CD14-positive monocyte (primary cell): ENCODE measurements around the gene ADO. TPM values are rescaled to one million over a fixed set of nuclear protein-coding genes. Genes with fewer than 3 reads are reported as not detected.
"Not testable (repeated sequence)": the region's sequence is repeated elsewhere in the genome, so short reads cannot be mapped to it uniquely, and the experiment has no call there.

Experiments used
- DNase-seq, 3 donors: peaks; one replicate each; pipeline ENCODE4 v3.0.0-alpha.2; 2011 to 2022
- H2AFZ ChIP-seq: 2 replicates; pipeline ENCODE4 v1.6.0; 2012; ENCODE audit warnings: mild to moderate bottlenecking, low read depth, low read length, inconsistent platforms; ENCODE audit not compliant: insufficient read depth, poor library complexity, severe bottlenecking
- H3K27ac ChIP-seq, 2 donors: 1 replicate in 1 of 2; 2 replicates in 1 of 2; pipeline ENCODE4 v1.5.1; 2012 to 2013; ENCODE audit warnings: low read length in 2 of 2, control low read depth in 1 of 2, inconsistent platforms in 1 of 2, low read depth in 1 of 2, mild to moderate bottlenecking in 1 of 2
- H3K27me3 ChIP-seq, 2 donors: one replicate each; pipeline versions ENCODE4 v1.6.0 to v1.6.1; 2011 to 2013; ENCODE audit warnings: low read length in 2 of 2; ENCODE audit not compliant: control insufficient read depth in 2 of 2, insufficient read depth in 2 of 2
- H3K36me3 ChIP-seq, 2 donors: replicated peaks in 1 of 2; 1 replicate in 1 of 2; 2 replicates in 1 of 2; pipeline versions ENCODE4 v1.5.1 to v1.6.1; 2012 to 2013; ENCODE audit warnings: low read length in 2 of 2, control low read depth in 1 of 2, inconsistent platforms in 1 of 2, mild to moderate bottlenecking in 1 of 2; ENCODE audit not compliant: insufficient read depth in 2 of 2, control insufficient read depth in 1 of 2
- H3K4me1 ChIP-seq, 2 donors: 1 replicate in 1 of 2; 2 replicates in 1 of 2; pipeline versions ENCODE4 v1.5.1 to v1.6.1; 2012 to 2013; ENCODE audit warnings: low read length in 2 of 2, control low read depth in 1 of 2, inconsistent platforms in 1 of 2, mild to moderate bottlenecking in 1 of 2, moderate library complexity in 1 of 2; ENCODE audit not compliant: insufficient read depth in 2 of 2, control insufficient read depth in 1 of 2
- H3K4me2 ChIP-seq: replicated peaks from 2 replicates; pipeline ENCODE3; 2012; ENCODE audit warnings: low read length, moderate library complexity, mild to moderate bottlenecking; ENCODE audit not compliant: poor library complexity, severe bottlenecking; ENCODE audit errors: extremely low read depth
- H3K4me3 ChIP-seq, 3 experiments: fragments of 200-600 bp in 1 of 3; sonication (generic) in 1 of 3; replicated peaks in 1 of 3; 1 replicate in 2 of 3; 2 replicates in 1 of 3; pipeline ENCODE4 v1.5.1; 2011 to 2013; ENCODE audit warnings: low read length in 3 of 3, mild to moderate bottlenecking in 3 of 3, control low read depth in 2 of 3, low read depth in 2 of 3, inconsistent platforms in 1 of 3, moderate library complexity in 1 of 3
- H3K79me2 ChIP-seq: 2 replicates; pipeline ENCODE4 v1.6.0; 2012; ENCODE audit warnings: mild to moderate bottlenecking, control low read depth, inconsistent platforms, low read length, moderate library complexity; ENCODE audit not compliant: insufficient read depth
- H3K9ac ChIP-seq: 2 replicates; pipeline ENCODE4 v1.6.0; 2017; ENCODE audit warnings: low read length, mild to moderate bottlenecking; ENCODE audit not compliant: insufficient read depth, poor library complexity, severe bottlenecking
- H3K9me3 ChIP-seq, 2 donors: replicated peaks in 1 of 2; 1 replicate in 1 of 2; 2 replicates in 1 of 2; pipeline versions ENCODE4 v1.5.1 to v1.6.1; 2012 to 2013; ENCODE audit warnings: low read length in 2 of 2, control low read depth in 1 of 2; ENCODE audit not compliant: control insufficient read depth in 1 of 2, insufficient read depth in 1 of 2
- H4K20me1 ChIP-seq: 2 replicates; pipeline ENCODE4 v1.6.0; 2012; ENCODE audit warnings: mild to moderate bottlenecking, low read length, control low read depth, moderate library complexity; ENCODE audit not compliant: insufficient read depth
- H3K27ac Mint-ChIP-seq, 7 donors: one replicate each; pipeline ENCODE4 v1.8.0; 2020; ENCODE audit warnings: mild to moderate bottlenecking in 7 of 7, mixed read lengths in 7 of 7, moderate library complexity in 6 of 7, inconsistent platforms in 2 of 7
- H3K27me3 Mint-ChIP-seq, 3 donors: one replicate each; pipeline ENCODE4 v1.8.0; 2021 to 2022; ENCODE audit warnings: low read depth in 3 of 3, mild to moderate bottlenecking in 3 of 3, mixed read lengths in 3 of 3, moderate library complexity in 3 of 3, inconsistent platforms in 1 of 3
- H3K36me3 Mint-ChIP-seq, 2 donors: one replicate each; pipeline ENCODE4 v1.8.0; 2020; ENCODE audit warnings: mixed read lengths in 2 of 2, inconsistent platforms in 1 of 2, mild to moderate bottlenecking in 1 of 2
- H3K4me1 Mint-ChIP-seq: one replicate; pipeline ENCODE4 v1.8.0; 2020; ENCODE audit warnings: mild to moderate bottlenecking, mixed read lengths
- H3K4me3 Mint-ChIP-seq, 2 donors: one replicate each; pipeline ENCODE4 v1.8.0; 2020; ENCODE audit warnings: mild to moderate bottlenecking in 2 of 2, mixed read lengths in 2 of 2, moderate library complexity in 1 of 2
- H3K9me3 Mint-ChIP-seq, 7 donors: one replicate each; pipeline ENCODE4 v1.8.0; 2020 to 2022; ENCODE audit warnings: mixed read lengths in 7 of 7, mild to moderate bottlenecking in 6 of 7, moderate library complexity in 6 of 7, inconsistent platforms in 2 of 7
- WGBS: methylation state at CpG from one replicate; pipeline ENCODE4 v1.1.5; 2013; ENCODE audit warnings: missing lambda C conversion rate; ENCODE audit not compliant: insufficient coverage; 5-methylcytosine and 5-hydroxymethylcytosine counted together
- intact Hi-C, 2 donors: fragments of 100-400 bp; cut with micrococcal nuclease; formaldehyde crosslinking; loops; one replicate each; pipeline versions ENCODE4 v1.15.0 to v1.15.1; 2023
- polyA plus RNA-seq, 3 donors: library from polyadenylated mRNA; depleted of rRNA in 1 of 3; unstranded in 2 of 3; stranded (reverse) in 1 of 3; fragments of 300-500 nt in 2 of 3; fragments of >200 nt in 1 of 3; fragmentation: Illumina TruSeq in 2 of 3; gene quantifications; 1 replicate in 2 of 3; 2 replicates in 1 of 3; pipeline ENCODE4 v1.2.3, GENCODE V29; 2012 to 2021
- TF ChIP-seq, protein P1 (sequence below): fragments of 200-600 bp; IDR thresholded peaks from one replicate; pipeline ENCODE4 v1.8.0; 2022; ENCODE audit warnings: antibody characterized with exemption, mild to moderate bottlenecking

ADO gene
- polyA plus RNA-seq, 3 donors = 5.7 to 7.0 (median 6.2) TPM

DNA sequence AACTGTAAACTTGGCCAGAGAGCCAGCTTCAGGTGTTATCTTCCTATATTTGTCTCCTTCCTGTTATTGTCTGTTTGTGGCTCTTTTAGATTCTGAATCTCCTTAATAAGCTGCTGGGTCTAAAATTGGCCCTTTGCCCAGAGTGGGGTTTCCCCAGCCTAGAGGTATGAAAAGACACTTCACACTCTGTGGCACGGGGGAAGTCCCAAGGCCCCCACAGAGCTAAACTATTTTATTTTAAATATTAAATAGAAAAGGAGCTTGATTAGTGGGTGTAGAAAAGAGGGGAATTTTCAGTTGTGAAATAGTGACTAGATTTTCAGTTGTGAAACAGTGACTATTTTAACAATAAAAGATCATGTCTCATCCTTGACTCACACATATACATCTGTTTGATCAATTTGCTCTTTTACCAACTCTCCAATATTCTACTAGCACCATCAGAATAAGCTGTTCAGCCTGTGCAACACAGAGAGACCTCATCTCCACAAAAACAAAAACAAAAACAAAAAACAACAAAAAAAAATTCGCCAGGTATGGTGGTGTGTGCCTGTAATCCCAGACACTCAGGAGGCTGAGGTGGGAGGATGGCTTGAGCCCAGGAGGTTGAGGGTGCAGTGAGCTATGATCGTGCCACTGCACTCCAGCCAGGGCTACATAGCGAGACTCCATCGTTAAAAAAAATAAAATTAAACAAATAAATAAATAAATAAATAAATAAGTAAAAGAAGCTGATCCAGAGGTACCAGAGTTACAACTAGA is 24.9 kb upstream of the ADO start:
- Histone ChIP-seq H3K27me3 (peaks cover 3 to 6% of the 10 kb centered on the region in 2 donors), H3K79me2 (no peaks in the 10 kb centered on the region), H4K20me1 (no peaks in the 10 kb centered on the region), H3K36me3 (no peaks in the 10 kb centered on the region), H3K4me2 (no peak overlapping the region), H3K9ac (no peak overlapping the region), H3K27ac (no peak overlapping the region), H3K9me3 (no peaks in the 10 kb centered on the region), H2AFZ (no peak overlapping the region), H3K4me3 (no peak overlapping the region), H3K4me1 (no peaks in the 10 kb centered on the region)
- TF ChIP-seq, protein P1, sequence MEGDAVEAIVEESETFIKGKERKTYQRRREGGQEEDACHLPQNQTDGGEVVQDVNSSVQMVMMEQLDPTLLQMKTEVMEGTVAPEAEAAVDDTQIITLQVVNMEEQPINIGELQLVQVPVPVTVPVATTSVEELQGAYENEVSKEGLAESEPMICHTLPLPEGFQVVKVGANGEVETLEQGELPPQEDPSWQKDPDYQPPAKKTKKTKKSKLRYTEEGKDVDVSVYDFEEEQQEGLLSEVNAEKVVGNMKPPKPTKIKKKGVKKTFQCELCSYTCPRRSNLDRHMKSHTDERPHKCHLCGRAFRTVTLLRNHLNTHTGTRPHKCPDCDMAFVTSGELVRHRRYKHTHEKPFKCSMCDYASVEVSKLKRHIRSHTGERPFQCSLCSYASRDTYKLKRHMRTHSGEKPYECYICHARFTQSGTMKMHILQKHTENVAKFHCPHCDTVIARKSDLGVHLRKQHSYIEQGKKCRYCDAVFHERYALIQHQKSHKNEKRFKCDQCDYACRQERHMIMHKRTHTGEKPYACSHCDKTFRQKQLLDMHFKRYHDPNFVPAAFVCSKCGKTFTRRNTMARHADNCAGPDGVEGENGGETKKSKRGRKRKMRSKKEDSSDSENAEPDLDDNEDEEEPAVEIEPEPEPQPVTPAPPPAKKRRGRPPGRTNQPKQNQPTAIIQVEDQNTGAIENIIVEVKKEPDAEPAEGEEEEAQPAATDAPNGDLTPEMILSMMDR = no peak
- Mint-ChIP-seq H3K9me3 (peaks cover 3 to 14% (median 5%) of the 10 kb centered on the region in 7 donors), H3K4me1 (peaks cover 6% of the 10 kb centered on the region), H3K4me3 (peak overlapping the region in 1 of 2 donors; percentile 19), H3K36me3 (no peaks in the 10 kb centered on the region), H3K27ac (no peak overlapping the region), H3K27me3 (peaks cover 3 to 21% (median 14%) of the 10 kb centered on the region in 3 donors)
- intact Hi-C loops = no loop called here
- DNase-seq = peak; percentile 18 to 82 (median 28)
- WGBS = no CpG with 5 or more reads among the region's 5 CpGs

DNA sequence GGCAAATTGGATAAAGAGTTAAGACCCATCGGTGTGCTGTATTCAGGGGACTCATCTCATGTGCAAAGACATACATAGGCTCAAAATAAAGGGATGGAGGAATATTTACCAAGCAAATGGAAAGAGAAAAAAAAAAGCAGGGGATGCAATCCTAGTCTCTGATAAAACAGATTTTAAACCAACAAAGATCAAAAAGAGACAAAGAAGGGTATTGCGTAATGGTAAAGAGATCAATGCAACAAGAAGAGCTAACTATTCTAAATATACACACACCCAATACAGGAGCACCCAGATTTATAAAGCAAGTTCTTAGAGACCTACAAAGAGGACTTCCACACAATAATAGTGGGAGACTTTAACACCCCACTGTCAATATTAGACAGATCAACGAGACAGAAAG is 20.0 kb upstream of the ADO start:
- H3K27ac ChIP-seq, H3K4me3 Mint-ChIP-seq, H3K36me3 ChIP-seq, H3K27ac Mint-ChIP-seq, H3K4me1 ChIP-seq, H3K27me3 ChIP-seq, H3K9me3 ChIP-seq, H3K4me1 Mint-ChIP-seq, H3K79me2 ChIP-seq, H3K4me3 ChIP-seq, H2AFZ ChIP-seq, H4K20me1 ChIP-seq, DNase-seq, H3K4me2 ChIP-seq, intact Hi-C loops, H3K36me3 Mint-ChIP-seq, H3K9ac ChIP-seq: not testable (repeated sequence)
- H3K9me3 Mint-ChIP-seq = peaks cover 11 to 29% (median 19%) of the 10 kb centered on the region in 7 donors
- WGBS = 100% methylated on average over 1 of the region's 3 CpGs
- peaks cover 5 to 13% (median 12%) of the 10 kb centered on the region in 3 donors for H3K27me3 Mint-ChIP-seq

DNA sequence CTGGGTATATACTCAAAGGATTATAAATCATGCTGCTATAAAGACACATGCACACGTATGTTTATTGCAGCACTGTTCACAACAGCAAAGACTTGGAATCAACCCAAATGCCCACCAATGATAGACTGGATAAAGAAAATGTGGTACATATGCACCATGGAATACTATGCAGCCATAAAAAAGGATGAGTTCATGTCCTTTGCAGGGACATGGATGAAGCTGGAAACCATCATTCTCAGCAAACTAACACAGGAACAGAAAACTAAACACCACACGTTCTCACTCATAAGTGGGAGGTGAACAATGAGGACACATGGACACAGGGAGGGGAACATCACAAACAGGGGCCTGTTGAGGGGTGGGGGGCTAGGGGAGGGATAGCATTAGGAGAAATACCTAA is 16.2 kb upstream of the ADO start:
- H2AFZ ChIP-seq, H3K36me3 Mint-ChIP-seq, H3K4me3 ChIP-seq, H3K27ac Mint-ChIP-seq, H3K36me3 ChIP-seq, H3K27ac ChIP-seq, H3K4me1 Mint-ChIP-seq, H3K27me3 ChIP-seq, H3K79me2 ChIP-seq, H3K4me1 ChIP-seq, H4K20me1 ChIP-seq, intact Hi-C loops, DNase-seq, H3K4me2 ChIP-seq, H3K9me3 ChIP-seq, H3K4me3 Mint-ChIP-seq, H3K9ac ChIP-seq: not testable (repeated sequence)
- peaks cover 8 to 27% (median 19%) of the 10 kb centered on the region in 7 donors for H3K9me3 Mint-ChIP-seq
- whole genome bisulfite sequencing = no CpG with 5 or more reads among the region's 2 CpGs
- peaks cover 4 to 11% (median 10%) of the 10 kb centered on the region in 3 donors for H3K27me3 Mint-ChIP-seq
